NCI-H446 (cell line): ENCODE data around the gene EHD1.
A peak's percentile ranks its signal among the peaks of the same experiment; 100 is the strongest.

Source experiments
- DNase-seq, 2 experiments: peaks; one replicate each; lab custom pipeline; 2025; lab: John Stamatoyannopoulos, UW

Gene EHD1

GRCh38 chr11:64909653-64910343 is 31.4 kb upstream of the EHD1 start:
- DNase-seq: no peak

GRCh38 chr11:64908766-64909165 is 30.3 kb upstream of the EHD1 start:
- DNase-seq: no peak

DNA sequence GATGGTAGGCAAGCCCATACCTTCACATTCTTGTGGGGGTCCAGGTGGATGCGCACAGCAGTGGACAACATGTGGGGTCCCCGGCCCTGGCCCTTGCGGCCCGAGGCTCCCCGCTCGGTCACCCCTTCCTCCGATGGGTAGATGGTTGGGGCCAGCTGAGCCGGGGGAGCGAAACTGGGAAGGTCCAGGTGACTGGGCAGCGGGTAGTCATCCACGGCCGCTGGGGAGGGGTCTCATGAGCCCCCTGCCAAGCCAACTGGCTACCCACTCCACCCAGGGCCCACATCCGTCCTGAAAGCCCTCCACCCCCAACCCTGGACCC is 27.9 kb upstream of the EHD1 start:
- DNase-seq: no peak

DNA sequence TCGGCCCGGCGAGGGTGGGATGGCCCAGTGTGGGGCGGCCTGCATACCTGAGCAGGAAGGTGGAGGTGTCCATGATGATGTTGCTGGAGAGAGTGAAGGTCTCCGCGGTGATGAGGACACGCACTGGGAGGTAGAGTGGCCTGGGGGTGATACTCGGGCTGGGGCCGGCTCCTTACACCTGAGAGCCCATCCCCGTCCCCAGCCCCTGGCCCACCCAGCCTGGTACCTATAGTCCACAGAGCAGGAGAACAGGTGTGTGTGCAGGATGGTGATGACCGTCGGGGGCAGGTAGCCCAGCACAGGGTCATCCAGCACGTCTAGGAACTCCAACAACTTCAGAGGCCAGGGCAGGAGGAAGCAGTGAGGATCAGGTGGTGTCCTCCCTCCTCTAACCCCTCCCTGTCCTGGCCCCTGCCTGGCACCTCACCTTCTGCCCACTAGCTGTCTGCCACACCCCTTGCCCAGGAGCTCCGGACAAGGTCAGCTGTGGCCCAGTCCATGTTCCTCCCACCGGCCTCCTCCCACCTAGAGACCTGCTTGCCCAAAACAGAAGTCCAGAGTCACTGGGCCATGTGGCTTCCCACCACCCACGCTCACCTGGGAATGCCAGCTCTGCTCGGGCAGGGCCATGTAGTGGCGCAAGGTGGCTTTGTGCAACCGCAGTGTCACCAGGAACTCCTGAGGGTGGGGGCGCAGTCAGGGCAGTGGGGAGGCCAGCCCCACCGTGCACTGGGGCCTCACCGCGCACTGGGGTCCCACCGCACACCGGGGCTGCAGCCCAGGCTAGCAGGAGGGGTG is 27.3 kb upstream of the EHD1 start:
- no peak for DNase-seq

- no peak for DNase-seq
These were observed 24.9 kb upstream of the EHD1 start for GRCh38 chr11:64903291-64903833.

GRCh38 chr11:64902102-64902900 is 23.9 kb upstream of the EHD1 start:
- DNase-seq: no peak

DNA sequence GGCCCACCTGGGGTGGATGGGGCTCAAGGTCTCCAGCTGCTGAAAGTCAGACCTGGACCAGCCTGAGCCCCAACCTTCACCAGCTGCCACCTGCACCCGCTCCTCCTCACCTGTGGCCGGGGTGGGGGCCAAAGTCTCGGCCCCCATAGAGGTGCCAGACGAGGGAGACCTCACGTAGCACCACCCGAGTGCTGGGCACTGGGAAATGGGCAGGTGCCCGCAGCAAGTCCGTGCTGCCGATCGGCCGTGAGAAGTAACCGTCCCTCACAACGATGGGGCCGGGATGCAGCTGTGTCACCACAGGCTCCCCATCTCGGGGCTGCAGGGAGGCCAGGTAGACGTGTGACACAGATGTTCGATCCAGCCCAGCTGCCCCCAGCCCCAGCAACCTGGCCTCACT is 22.4 kb upstream of the EHD1 start:
- DNase-seq: no peak

GRCh38 chr11:64900263-64900678 is 21.9 kb upstream of the EHD1 start:
- DNase-seq: no peak

DNA sequence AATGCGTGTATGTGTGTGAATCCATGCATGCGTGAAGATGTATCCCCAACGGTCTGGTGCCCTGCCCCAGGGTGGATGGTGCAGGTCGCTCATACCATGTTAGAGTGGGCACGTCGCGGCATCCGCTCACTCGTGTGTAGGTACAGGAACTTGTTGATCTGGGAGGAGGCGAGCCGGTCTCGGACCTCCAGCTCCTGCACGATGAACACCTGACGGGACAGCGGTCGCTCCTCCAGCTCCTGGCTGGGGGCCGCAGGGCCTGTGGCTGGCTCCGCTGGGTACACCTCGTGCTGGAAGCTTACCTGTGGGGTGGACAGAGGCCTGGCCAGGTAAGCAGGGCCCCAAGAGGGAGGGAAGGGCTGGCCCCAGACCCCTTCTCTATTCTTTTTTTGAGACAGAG is 20.1 kb upstream of the EHD1 start:
- DNase-seq: no peak

- no peak for DNase-seq
These were observed 19.6 kb upstream of the EHD1 start for GRCh38 chr11:64898076-64898445.

GRCh38 chr11:64897381-64898075 is 19.1 kb upstream of the EHD1 start:
- DNase-seq: no peak

DNA sequence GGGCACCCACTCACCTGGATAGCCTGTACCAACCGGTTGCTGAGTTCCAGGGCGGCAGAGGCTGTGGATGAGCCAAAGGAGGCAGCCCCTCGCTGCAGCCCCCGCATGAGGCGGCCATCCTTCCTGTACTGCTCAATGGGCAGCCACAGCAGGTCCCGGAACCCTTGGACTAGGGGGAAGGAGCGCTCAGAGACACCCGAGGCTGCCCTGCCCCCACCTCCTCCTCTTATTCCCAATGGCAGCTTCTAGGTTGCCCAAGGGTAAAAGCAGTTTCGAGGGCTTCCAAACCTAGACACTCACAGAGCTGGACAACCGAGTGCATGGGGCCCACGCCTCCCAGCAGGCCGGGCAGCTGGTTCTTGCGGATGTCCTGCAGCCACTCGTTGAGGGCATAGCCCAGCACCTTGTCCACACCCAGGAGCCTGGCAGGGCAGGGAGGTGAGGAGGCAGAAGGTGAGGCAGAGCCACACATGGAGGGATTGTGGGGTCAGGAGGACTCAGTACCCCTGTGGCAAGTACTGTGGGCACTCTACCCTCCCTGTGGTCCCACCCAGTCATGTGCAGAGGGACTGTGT is 18.1 kb upstream of the EHD1 start:
- no peak for DNase-seq

- DNase-seq: no peak
These were observed 16.5 kb upstream of the EHD1 start for GRCh38 chr11:64894812-64895452.

DNA sequence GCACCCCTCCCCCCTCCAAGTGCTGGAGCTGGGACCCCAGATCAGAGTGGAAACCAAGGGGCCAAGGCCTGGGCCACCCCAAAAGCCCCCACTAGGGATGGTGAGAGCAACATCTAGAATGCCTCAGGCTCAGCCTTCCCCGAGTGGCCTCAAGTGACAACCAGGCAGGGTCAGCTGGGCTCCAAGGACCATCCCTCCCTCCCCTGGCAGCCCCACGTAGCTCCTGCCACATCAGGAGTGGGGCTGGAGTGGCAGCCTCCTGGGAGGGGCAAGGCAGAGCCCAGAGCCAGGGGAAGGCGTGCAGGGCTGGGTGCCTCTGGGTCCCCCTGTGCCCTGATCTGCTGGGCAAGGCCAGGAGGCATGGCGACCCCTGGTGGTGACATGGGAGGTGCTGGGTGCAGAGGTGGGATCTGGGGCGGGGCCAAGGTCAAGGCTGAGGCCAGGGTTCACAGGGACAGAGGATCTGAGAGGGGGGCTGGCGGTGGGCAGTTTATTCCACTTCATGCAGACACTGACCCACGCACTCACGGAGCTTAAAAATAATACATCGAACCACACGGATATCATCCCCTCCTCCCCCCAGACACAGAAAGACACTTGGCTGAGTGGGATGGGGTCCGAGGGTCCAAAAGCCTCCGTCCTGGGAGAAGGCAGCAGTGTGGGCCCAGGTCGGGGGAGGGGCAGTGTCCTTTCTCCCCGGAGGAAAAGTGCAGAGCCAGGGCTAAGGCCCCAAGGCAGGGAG is 15.8 kb upstream of the EHD1 start:
- DNase-seq: peak; percentile 76 to 78

- DNase-seq: no peak
These were observed 15.0 kb upstream of the EHD1 start for GRCh38 chr11:64893194-64894069.

DNA sequence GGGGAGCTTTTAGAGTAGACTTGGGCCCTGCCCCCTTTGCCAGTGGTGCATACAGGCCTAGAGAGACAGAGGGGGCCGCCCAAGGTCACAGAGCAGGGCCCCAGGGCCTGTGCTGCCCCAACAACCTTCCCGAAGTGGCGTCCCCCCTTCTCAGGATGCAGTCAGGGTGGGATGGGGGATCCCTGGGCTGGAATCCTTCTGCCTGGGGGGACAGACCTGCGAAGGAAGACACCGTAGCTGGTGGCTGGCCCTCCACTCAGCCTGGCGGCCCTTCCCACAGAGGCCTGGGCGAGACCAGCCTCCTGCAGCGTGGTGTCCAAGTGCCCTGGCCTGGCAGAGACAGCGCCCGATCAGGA is 14.4 kb upstream of the EHD1 start:
- no peak for DNase-seq

- DNase-seq: no peak
These were observed 14.0 kb upstream of the EHD1 start for GRCh38 chr11:64892411-64892831.

DNA sequence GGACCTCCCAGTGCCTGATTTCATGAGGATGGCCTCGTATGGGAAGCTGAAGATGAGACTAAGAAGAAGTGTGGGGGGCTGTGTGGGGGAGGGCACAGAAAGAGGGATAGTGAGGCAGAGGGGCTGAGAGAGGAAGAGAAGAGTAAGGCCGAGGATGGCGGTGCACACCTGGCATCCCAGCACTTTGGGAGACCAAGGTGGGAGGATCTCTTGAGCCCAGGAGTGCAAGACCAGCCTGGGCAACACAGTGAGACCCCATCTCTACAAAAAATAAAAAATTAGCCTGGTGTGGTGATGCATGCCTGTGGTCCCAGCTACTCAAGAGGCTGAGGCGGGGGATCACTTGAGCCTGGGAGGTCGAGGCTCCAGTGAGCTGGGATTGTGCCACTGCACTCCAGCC is 13.5 kb upstream of the EHD1 start:
- DNase-seq: no peak

- no peak for DNase-seq
These were observed 12.9 kb upstream of the EHD1 start for GRCh38 chr11:64891215-64891848.
